ENCODE data around the gene ALK. TPM values are rescaled to one million over a fixed set of nuclear protein-coding genes. Genes with fewer than 3 reads are reported as not detected.

Gene ALK
- total and polyA plus RNA-seq, 10 of the 15 experiments (the other 5 are each of a cell fraction or from before 2014, with no cell fraction given) = 0.11 TPM; not detected in 9

- WGBS (ENCODE audit: insufficient coverage, insufficient replicate concordance, low lambda C conversion rate, missing lambda C conversion rate) = 88% methylated on average over 5 of the region's 5 CpGs
- intact Hi-C loops (cut with micrococcal nuclease; ENCODE audit: unreplicated experiment) = no loop called here
- Histone ChIP-seq H3K4me3 (no peak overlapping the region), H3K27me3 (replicated peaks in 1 of 2; ENCODE audit: control insufficient read depth in 2 of 2, insufficient read depth in 2 of 2, low read length in 1 of 2) (no peaks in the 10 kb centered on the region), H4K20me1 (ENCODE audit: control insufficient read depth, insufficient read depth) (no peaks in the 10 kb centered on the region), H3K9ac (ENCODE audit: control insufficient read depth, insufficient read depth, low read length) (no peak overlapping the region), H3K4me1 (ENCODE audit: control insufficient read depth, insufficient read depth, low read length) (no peaks in the 10 kb centered on the region), H3K27ac (ENCODE audit: control insufficient read depth, insufficient read depth) (no peak overlapping the region), H2AFZ (ENCODE audit: control insufficient read depth, low read depth, low read length) (no peak overlapping the region), H3K36me3 (ENCODE audit: control insufficient read depth in 2 of 2, insufficient read depth in 2 of 2, low read length in 1 of 2) (no peaks in the 10 kb centered on the region), H3K79me2 (ENCODE audit: control insufficient read depth, insufficient read depth, low read length) (no peaks in the 10 kb centered on the region), H3K4me2 (ENCODE audit: control insufficient read depth, insufficient read depth) (no peak overlapping the region), H3K9me3 (replicated peaks; ENCODE audit: control insufficient read depth, insufficient read depth, low read length) (no peaks in the 10 kb centered on the region)
- ChIA-PET POLR2A (no interaction called here), CTCF (no interaction called here), RAD21 (ENCODE audit: unreplicated experiment) (no interaction called here), SMC1A (ENCODE audit: uncharacterized antibody, unreplicated experiment) (no interaction called here)
- no TSS peak for BruUV-seq (replicated peaks)
- no peak for FAIRE-seq
- DNase-seq (ENCODE audit: low read depth, low spot score) = no peak
- TF ChIP-seq RAD51 (IDR thresholded peaks at IDR 0.05) (no peak), MEF2A (IDR thresholded peaks at IDR 0.05; ENCODE audit: insufficient read depth, low read depth, low read length) (no peak), NFXL1 (IDR thresholded peaks at IDR 0.05; ENCODE audit: borderline replicate concordance) (no peak), GABPA (IDR thresholded peaks at IDR 0.05; ENCODE audit: low read depth) (no peak), EED (IDR thresholded peaks at IDR 0.05; ENCODE audit: low read depth) (no peak), RFX5 (IDR thresholded peaks at IDR 0.05; ENCODE audit: low read depth, low read length) (no peak), CBX3 (IDR thresholded peaks at IDR 0.05; ENCODE audit: borderline replicate concordance, low read depth) (no peak), ATF3 (IDR thresholded peaks at IDR 0.05; ENCODE audit: borderline replicate concordance, extremely low read depth, low read depth, low read length) (no peak), ZBTB33 (IDR thresholded peaks at IDR 0.05) (no peak), ZNF24 (IDR thresholded peaks at IDR 0.05) (no peak), SMC3 (IDR thresholded peaks at IDR 0.05; ENCODE audit: borderline replicate concordance, low read length) (no peak), HDAC2 (IDR thresholded peaks at IDR 0.05) (no peak), CHD2 (IDR thresholded peaks at IDR 0.05; ENCODE audit: borderline replicate concordance, low read depth, low read length) (no peak), ZBED1 (IDR thresholded peaks at IDR 0.05; ENCODE audit: borderline replicate concordance) (no peak)
- TF ChIP-seq, protein P1, sequence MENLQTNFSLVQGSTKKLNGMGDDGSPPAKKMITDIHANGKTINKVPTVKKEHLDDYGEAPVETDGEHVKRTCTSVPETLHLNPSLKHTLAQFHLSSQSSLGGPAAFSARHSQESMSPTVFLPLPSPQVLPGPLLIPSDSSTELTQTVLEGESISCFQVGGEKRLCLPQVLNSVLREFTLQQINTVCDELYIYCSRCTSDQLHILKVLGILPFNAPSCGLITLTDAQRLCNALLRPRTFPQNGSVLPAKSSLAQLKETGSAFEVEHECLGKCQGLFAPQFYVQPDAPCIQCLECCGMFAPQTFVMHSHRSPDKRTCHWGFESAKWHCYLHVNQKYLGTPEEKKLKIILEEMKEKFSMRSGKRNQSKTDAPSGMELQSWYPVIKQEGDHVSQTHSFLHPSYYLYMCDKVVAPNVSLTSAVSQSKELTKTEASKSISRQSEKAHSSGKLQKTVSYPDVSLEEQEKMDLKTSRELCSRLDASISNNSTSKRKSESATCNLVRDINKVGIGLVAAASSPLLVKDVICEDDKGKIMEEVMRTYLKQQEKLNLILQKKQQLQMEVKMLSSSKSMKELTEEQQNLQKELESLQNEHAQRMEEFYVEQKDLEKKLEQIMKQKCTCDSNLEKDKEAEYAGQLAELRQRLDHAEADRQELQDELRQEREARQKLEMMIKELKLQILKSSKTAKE (IDR thresholded peaks at IDR 0.05; ENCODE audit: low read depth, poor library complexity, severe bottlenecking) = no peak
- TF ChIP-seq, protein P2, sequence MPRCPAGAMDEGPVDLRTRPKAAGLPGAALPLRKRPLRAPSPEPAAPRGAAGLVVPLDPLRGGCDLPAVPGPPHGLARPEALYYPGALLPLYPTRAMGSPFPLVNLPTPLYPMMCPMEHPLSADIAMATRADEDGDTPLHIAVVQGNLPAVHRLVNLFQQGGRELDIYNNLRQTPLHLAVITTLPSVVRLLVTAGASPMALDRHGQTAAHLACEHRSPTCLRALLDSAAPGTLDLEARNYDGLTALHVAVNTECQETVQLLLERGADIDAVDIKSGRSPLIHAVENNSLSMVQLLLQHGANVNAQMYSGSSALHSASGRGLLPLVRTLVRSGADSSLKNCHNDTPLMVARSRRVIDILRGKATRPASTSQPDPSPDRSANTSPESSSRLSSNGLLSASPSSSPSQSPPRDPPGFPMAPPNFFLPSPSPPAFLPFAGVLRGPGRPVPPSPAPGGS (IDR thresholded peaks at IDR 0.05; ENCODE audit: borderline replicate concordance, insufficient read depth, low read depth, low read length, poor library complexity, severe bottlenecking) = no peak
- in situ Hi-C loops (cut with MboI) = no loop called here
- ATAC-seq = no peak
Observed at GRCh38 chr2:29789911-29790485, 131.4 kb downstream of the ALK start.

Measured in GM12878 (cell line).